T-helper 1 cell treated with Interleukin-12 subunit alpha and Interleukin-12 subunit beta and Interleukin-4 antibody, amounts not matched to agents 30 ng/mL and 1 ng/mL, for 36 hours (primary cell): ENCODE measurements around the gene NOTCH2NLA. TPM values are rescaled to one million over a fixed set of nuclear protein-coding genes. Genes with fewer than 3 reads are reported as not detected.
"Not testable (repeated sequence)": the region's sequence is repeated elsewhere in the genome, so short reads cannot be mapped to it uniquely, and the experiment has no call there.

ENCODE experiments used
- intact Hi-C: fragments of 100-400 bp; cut with micrococcal nuclease; formaldehyde crosslinking; loops from one replicate; pipeline ENCODE4 v1.15.1; 2024
- total RNA-seq: library from RNA; stranded (reverse); gene quantifications from 2 replicates; pipeline ENCODE4 v1.2.3, GENCODE V29; 2022

NOTCH2NLA gene
- 50.8 and 52.4 TPM in 2 replicates for total RNA-seq

DNA sequence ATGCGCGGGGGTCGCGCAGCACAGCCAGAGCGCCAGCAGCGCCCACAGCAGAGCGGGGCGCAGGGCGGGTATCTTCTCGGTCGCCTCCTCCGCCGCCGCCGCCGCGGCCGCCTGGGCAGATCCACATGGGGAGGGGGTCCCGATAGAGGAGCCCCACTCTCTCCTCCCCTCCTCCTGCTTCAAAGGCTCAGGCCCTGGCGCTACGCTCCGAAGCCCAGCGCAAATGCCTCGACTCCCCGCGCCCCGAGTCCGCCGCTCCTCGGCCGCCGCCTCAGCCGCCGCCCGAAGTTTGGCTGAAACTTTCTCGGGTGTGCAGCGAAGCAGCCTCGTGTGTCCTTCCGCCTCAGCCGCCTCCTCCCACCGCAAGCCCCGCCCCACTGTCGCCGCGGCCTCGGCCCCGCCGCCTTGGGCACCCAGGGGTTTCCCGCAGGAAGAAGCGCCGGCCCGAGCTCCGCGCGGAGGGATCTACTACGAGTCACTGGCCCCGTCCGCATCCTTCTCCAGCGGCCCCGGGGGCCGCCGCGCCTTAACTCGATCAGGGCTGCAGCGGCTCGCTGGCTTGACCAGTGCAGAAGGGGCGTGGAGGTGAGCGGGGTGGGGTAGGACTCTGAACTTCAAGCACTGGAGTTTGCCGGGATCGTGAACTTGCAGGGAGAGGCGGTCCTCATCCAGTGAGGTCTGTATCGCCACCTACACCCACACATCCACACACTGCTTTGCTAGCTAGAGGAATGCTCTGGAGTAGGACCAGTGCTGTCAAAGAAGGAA is at the start of gene NOTCH2NLA:
TSS of gene NOTCH2NLA (minus strand) at position 312 of the 768 bp plus-strand sequence. CDS start 39,684 bp downstream, outside the sequence.
- intact Hi-C loops = not testable (repeated sequence)

DNA sequence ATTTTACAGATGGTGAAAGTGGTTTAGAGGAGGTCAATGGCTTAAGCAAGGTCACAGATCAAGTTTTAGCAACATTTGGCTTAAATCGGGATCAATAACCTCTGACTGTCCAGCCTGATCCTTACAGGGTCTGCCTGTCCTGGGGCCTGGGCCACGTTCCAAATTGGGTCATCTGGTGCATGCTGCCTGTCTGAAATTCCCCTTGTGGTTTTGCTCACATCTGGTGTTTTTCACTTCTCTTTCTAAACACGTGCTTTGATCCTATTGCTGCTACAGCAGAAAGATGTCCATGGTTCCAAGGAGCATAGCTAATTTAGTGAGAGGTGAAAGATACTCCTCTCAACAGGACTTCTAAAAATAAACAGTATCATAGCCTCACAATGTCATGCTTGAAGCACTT is 49.5 kb upstream of the NOTCH2NLA start:
- intact Hi-C loops = not testable (repeated sequence)

DNA sequence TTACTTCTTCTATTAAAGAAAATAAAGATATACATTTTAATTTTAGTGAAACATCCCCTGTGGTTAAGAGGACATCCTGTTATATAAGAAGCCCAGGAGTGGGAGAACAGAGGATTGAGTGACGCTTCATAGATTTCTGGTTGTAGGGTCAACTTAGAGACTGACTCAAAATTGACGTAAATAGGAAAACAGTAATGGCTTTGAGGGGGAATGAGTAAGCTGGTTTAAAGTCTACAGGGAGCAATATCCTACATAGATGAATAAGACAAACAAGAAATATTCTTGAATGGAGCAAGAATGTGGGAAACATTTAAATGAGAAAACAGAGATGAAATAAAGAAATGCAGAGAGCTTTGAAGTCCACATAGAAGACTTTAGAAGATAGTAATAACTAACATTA is 48.3 kb upstream of the NOTCH2NLA start:
- intact Hi-C loops = not testable (repeated sequence)

DNA sequence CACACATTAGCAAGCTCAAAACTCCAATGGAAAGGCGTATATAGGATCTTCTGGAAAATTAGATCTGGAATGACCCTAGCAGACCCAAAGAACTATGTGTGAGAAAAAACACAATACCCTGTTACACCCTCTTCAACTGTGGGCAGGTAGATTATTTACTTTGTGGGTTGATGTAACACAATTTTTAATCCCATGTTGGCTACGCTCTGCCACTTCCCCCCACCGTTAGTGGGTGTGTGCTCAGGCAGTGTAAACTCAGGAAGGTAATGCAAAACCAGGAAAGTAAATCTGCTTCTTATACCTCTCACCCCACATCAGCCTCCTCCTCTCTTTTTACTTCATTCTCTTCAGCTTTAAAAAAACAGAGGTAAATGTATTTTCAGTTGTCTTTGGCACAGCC is 45.3 kb upstream of the NOTCH2NLA start:
- intact Hi-C loops = not testable (repeated sequence)

DNA sequence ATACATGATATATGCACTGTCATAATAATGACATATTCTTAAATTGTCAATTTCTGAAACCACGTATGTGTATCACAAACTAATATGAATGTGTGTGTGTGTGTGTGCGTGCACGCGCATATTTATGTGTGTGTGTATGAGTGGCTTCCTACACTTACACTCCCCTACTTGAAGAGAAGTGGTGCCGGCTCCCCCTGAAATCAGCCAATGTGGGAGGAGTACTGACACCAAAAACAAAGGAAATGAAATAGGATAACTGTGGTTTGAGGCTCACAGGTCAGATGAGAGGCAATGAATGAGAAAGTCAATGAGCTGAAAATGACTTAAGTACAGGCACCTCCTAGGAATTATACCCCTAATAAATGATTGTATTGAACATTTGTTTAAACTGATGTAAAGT is 44.4 kb upstream of the NOTCH2NLA start:
- intact Hi-C loops = not testable (repeated sequence)

DNA sequence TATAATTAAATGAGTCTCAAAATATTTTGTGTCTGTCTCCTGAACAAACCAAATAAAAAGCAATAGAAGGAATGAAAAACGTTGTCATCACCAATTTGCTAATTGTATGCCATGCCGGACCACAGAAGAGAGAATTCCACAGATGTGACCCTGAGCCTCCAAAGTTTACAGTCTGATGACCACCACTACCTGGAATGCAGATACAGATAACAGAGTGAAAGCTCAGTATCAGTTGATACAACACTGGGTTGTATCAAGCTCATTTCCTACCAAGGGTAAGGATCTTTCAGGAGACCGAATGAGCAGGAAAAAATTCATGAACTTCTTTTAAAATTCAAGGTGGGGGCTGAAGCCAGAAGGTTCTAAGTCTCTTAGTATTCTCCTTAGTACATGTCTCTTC is 43.9 kb upstream of the NOTCH2NLA start:
- intact Hi-C loops = not testable (repeated sequence)

DNA sequence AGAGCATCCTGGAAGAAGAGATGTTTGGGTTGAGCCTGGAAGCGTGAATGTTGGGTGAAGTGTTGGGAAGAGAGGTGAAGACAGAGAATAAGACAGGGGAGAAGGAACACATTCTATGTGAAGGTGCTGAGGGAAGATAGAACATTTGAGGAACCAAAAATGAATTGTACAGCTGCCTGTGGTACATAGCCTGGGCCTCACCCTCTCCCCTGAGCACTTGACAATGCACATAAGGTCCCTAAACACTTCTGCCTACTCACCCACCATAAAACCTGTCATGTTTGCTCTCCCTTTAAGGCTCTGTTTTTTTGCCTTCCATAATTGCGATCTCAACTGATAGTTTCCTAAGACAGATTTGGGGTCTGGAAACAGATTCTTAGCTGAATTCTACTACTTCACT is 43.2 kb upstream of the NOTCH2NLA start:
- intact Hi-C loops = not testable (repeated sequence)

DNA sequence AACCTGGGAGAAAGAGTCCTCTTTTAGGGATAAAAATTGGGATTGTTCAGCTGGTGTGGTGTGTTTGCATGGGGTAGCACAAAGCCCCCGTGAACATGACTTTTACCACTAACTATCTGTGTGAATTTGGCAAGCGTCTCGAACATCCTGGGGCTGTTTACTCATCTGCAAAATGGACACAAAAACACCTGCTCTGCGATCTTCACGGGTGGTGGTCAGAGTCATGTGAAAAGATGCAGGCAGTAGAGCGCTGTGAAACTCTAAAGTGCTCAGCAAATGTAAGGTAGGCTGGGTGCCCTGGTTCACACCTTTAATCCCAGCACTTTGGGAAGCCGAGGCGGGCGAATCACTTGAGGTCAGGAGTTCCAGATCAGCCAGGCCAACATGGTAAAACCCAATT is 41.3 kb upstream of the NOTCH2NLA start:
- intact Hi-C loops = not testable (repeated sequence)

DNA sequence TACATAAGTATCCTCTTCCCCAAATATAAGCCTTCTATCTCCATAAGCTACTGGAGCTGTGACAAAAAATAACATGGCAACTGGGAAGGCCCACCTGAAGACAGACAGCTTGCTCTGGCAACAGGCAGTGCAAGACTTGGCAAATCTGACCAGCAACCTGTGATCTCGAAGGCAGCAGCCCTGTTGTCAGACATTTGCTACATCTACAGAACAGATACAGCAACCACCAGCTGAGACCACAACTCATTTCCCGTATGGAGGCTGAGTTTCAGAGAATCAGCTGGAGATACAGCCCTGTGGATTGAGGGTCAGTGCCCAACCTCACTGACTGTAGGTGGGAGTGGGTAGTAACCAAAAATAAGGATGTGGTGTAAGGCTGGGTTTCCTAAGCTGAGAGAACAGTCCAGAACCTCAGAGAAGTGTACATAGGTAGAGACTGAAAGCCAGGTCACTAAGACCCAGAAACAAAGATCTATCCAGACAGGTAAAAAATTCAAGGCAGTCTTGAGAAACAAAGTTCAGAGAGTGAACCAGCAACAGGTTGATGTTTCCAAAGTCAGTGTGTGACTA is 37.4 kb upstream of the NOTCH2NLA start:
- intact Hi-C loops = not testable (repeated sequence)

DNA sequence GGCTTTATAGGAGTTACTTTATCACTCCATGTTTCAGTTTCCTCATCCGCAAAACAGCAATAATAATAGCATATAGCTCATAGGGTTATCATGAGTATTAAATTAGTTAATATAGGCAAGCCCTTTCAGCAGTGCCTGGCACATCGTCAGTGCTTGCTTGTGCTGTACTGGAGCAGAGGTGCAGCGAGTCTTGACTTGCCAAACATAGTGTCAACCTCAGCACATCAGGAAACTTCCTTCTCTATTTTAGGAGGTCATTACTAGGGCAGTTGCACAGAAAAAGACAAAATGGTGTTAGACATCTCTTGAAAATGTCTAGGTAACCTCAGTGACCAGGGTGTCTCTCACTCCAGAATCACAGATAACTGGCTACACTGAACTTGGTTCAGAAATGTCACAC is 35.9 kb upstream of the NOTCH2NLA start:
- intact Hi-C loops = not testable (repeated sequence)

DNA sequence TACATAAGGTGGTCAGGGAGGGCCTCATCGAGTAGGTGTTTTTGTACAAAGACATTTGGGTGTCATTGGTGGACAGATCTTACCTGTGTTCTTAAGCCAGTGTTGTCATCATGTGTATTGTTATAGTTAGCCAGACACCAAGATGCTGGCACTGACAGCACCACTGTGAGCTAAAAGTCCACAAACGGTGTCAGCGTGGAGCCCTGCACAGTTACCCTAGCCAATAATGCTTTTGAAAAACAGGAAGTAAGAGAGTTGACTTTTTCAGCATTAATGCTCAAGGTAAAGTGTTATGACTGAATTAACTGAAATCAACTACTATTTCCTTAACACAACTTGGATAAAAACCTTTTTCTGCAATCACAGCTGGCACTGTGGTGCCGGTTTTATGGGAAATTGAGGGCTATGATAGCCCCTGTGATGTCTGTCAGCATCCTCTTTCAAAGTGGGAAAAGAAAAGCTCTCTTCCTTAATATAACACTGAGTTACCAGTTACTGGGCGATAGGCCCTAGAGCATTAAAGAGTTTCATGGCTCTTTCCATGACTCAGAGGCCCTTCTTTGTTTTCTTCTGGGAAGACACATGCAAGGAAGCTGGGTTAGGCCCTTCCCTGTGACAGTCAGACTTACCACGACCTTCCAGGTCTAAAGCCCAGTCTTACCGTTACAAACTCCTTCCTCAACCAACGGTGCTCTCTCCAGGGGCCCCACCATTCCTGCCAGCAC is 31.3 kb upstream of the NOTCH2NLA start:
- intact Hi-C loops = not testable (repeated sequence)

DNA sequence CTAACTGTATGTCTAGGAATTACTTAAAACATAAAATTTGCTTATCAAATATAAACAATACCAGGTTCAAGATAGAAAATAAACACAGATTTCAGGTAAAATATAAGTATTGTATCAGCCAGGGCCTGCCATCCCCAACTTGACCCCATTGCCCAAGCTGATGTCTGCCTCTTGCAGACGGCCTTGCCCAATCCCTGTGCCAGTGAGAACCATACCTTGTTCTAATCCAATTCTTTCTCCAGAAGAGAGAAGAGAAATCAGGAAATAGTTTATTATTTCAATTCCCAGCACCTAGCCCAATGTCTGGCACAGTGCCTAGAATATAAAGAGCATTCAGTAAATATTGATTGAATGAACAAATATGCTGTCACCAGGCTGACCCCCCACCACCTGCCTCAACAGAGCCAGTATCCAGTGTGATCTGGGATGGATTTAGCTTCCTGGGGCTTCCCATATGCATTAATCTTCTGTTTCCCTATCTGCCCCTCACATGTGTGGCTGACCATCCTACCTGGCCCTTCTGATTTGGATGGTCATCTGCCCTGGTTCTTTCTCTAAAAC is 29.3 kb upstream of the NOTCH2NLA start:
- intact Hi-C loops = not testable (repeated sequence)

DNA sequence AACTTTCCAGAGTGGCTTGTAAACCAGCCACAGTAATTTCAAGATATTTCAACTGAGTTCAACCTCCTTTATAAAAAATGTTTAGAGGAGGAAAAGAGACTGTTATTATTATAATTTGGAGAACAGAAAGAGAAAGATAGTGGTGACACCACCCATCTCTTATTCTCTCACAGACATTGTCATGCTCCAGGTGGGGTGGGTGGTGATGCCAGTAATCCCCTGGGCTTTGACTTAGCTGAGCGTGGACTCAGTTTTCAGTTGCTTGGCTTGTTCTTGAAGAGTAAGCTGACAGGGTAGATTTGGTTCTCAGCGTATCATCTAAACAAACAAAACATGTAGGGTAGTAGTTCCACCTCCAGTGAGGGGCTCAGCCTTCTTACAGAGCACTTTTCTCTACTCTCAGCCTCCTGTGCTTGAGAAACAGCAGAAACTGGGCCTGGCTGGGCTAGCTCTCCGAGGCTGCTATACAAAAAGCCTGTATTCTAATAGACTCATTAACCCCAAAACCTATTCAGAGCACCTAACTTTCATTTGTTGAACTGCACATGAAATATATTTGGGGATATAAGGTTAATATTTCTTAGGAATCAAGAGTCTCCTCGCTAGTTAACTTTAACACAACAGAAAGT is 25.9 kb upstream of the NOTCH2NLA start:
- intact Hi-C loops = not testable (repeated sequence)

DNA sequence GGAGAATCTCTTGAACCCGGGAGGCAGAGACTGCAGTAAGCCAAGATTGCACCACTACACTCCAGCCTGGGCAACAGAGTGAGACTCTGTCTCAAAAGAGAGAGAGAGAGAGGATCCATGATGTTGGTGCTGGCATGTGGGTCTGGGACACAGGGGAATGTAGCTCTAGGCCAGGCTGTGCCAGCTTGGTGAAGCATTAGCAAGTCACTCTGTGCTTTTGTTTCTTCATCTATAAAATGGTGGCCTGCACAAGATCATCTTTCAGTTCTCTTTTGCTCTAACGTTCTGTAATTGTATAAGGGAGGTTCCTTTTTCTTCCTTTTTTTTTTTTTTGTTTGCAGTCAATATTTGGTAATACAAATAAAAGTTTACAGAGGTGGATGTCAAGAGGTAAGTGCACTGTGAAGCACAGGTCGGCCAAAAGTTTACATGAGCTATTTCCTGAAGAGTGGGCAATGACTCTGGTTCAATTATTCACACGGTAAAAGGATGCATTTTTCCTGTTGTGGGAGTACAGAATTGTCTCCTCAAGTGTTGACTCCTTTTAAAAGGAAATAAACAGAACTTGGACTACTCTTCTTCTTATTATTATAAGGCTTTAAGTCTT is 24.5 kb upstream of the NOTCH2NLA start:
- intact Hi-C loops = not testable (repeated sequence)

DNA sequence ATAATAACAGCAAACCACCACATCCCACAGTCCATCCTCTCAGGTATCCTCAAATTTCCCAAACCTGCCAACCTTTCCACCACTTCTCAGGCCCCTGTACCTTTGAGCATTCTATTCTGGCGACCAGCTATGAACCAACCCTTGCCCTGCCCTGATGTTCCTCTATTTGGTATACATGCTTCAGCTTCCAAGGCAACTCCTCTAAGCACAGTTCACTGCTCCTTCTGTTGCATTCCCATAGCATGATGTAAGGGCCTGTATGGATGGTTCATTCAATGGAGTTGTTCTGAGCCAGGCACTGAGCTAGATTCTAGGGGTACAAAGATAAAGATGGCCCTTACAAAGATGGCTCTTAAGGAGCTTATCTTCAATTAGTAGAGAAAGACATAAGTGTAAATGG is 22.7 kb upstream of the NOTCH2NLA start:
- intact Hi-C loops = not testable (repeated sequence)

DNA sequence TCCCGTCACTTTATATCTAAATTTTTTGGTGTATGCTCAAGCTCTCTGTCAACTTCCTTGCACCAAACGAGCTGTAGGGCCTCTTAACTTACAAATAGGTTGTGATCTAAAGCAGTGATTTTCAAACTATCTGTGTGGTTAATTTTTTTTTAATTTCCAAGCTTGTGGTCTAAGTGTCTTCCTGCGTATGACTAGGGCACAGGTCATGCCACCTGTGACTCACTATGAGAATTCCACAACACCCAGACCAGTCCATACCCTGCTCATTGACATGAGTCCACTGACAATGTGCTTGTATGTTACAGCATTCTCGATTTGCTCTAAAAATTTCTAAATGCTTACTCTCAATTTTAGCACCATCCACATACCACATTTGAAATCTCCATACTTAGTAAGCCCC is 19.8 kb upstream of the NOTCH2NLA start:
- intact Hi-C loops = not testable (repeated sequence)

DNA sequence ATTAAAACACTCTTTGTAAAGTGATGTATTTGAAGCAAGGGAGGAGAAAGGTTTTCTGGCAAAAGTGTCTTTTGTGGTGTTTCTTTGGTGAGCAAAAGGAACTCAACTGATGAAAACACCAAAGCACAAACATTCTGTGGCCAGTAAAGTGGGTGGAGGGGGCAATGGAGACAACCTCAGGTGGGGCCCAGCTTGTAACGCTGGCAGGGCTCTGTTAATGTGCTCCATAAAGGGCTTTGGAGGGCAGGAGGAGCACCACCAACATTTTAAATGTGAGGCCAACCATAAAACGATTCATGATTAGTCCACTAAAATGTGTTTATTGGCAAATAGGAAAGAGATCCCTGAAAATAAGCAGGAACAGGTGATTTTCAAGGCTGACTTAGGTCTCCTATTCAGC is 7.8 kb upstream of the NOTCH2NLA start:
- intact Hi-C loops = not testable (repeated sequence)

DNA sequence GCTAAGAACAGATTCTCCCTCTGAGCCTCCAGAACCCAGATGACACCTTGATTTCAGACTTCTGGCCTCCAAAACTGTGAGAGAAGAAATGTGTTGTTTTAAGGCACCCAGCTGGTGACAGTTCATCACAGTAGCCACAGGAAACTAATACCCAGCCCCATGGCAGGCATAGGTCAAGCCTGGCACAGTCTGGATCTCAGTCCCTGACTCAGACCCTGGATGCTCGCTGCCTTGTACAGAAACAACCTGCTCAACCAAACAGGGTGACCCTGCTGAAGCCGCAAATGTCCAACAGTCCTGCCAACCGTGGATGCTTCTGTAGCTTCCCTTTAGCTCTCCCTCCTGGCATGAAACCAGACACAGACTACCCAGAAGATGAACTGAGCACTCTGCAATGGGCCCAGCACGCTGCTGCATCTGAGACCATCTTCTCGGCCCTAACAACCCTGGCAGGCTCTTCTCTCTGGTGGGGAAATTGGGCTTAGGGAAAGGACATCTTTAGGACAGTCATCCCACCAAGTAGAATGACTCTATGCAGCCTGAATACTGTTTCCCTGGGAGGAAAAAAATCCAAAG is 7.3 kb upstream of the NOTCH2NLA start:
- intact Hi-C loops = not testable (repeated sequence)

DNA sequence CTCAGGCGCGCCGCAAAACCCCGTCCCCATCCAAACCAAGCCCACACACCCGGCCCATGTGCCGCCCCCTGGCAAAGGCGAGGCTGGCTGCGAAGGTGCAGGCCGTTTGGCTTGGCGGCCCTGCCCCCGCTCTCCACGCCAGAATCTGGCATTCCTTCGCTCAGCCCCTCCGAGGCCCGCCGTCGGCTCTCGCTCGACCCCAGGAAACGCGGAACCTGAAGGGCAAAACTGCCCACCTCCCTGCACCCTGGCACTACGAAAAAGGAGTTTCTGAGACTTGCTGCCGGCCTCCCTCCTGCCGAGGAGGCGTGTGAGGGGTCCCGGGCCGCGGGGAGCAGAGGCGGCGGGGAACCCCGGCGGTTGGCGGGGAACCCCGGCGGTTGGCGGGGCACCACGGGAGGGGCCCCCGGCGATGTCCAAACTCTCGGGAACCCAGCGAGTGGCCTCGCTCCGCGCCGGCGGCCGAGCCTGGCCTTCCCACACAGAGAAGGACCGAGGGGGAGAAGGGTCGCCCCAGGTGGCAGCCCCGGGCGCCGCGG is 608 bp downstream of the NOTCH2NLA start:
- intact Hi-C loops = not testable (repeated sequence)

DNA sequence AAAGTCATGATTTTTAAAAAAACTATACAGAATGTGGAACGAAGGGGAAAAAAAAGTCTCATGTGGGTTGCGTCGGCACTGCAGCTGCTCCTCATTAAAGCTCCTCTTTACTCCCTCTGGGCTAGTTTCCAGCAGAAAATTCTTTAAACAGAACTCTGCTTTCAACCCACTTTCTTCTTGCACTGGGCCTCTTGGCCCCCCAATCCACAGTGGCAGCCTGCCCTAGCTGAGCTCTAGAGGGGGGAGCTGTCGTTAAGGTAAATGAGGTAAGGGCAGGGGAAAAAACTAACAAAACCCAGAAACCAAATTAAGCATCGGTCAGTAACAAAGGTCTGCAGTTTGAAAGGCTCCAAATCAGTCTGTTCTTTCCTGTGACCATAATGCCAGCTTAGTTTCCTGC is 54.3 kb downstream of the NOTCH2NLA start:
- intact Hi-C loops = not testable (repeated sequence)
